SK-N-SH treated with all-trans-retinoic acid at 6 μM for 48 hours (cell line): ENCODE results near the gene KCNJ1.

ENCODE experiments used
- ATAC-seq: fragments of 200-7000 bp; cut with Tn5 transposase; 3 replicates; pipeline ENCODE4 v1.9.1; 2020; ENCODE audit warnings: mild to moderate bottlenecking, moderate library complexity
- ARNTL ChIP-seq: fragments of 450-650 bp; formaldehyde crosslinking; IDR thresholded peaks from 2 replicates; pipeline ENCODE4 v1.5.0; 2020; ENCODE audit warnings: low read depth, mild to moderate bottlenecking, moderate library complexity, borderline replicate concordance
- BACH2 ChIP-seq: fragments of 250-450 bp; sonication (Bioruptor Pico); IDR thresholded peaks from 2 replicates; pipeline ENCODE4 v1.9.0; 2021; ENCODE audit warnings: mild to moderate bottlenecking, borderline replicate concordance
- CSDC2 ChIP-seq: fragments of 250-450 bp; sonication (Bioruptor Pico); IDR thresholded peaks from 2 replicates; pipeline ENCODE4 v1.5.0; 2020; ENCODE audit warnings: mild to moderate bottlenecking, moderate library complexity
- ESRRG ChIP-seq: fragments of 250-450 bp; sonication (Bioruptor Pico); IDR thresholded peaks from 2 replicates; pipeline ENCODE4 v1.6.1; 2021; ENCODE audit warnings: mild to moderate bottlenecking
- GLIS3 ChIP-seq: fragments of 250-450 bp; sonication (Bioruptor Pico); IDR thresholded peaks from 2 replicates; pipeline ENCODE4 v1.5.0; 2020; ENCODE audit warnings: mild to moderate bottlenecking, moderate library complexity
- ISL1 ChIP-seq: fragments of 250-450 bp; sonication (Bioruptor Pico); IDR thresholded peaks from 2 replicates; pipeline ENCODE4 v2.1.2; 2022; ENCODE audit warnings: mild to moderate bottlenecking, moderate library complexity
- OSR1 ChIP-seq: fragments of 250-450 bp; sonication (Bioruptor Pico); IDR thresholded peaks from 2 replicates; pipeline ENCODE4 v1.8.0; 2022; ENCODE audit warnings: moderate library complexity, mild to moderate bottlenecking, inconsistent platforms
- PPARA ChIP-seq: fragments of 250-450 bp; sonication (Bioruptor Pico); IDR thresholded peaks from 2 replicates; pipeline ENCODE4 v1.5.0; 2020; ENCODE audit warnings: mild to moderate bottlenecking, borderline replicate concordance
- RARB ChIP-seq: fragments of 250-450 bp; sonication (Bioruptor Pico); IDR thresholded peaks from 2 replicates; pipeline ENCODE4 v1.8.0; 2021; ENCODE audit warnings: mild to moderate bottlenecking, moderate library complexity
- SNAI2 ChIP-seq: fragments of 250-450 bp; sonication (Bioruptor Pico); IDR thresholded peaks from 2 replicates; pipeline ENCODE4 v1.5.0; 2020; ENCODE audit warnings: mild to moderate bottlenecking, moderate library complexity
- TCF4 ChIP-seq: fragments of 250-450 bp; sonication (Bioruptor Pico); IDR thresholded peaks from 2 replicates; pipeline ENCODE4 v1.8.0; 2021; ENCODE audit warnings: mild to moderate bottlenecking, moderate library complexity, borderline replicate concordance
- TOX ChIP-seq: fragments of 250-450 bp; sonication (Bioruptor Pico); IDR thresholded peaks from 2 replicates; pipeline ENCODE4 v1.8.0; 2021; ENCODE audit warnings: mild to moderate bottlenecking, moderate library complexity, borderline replicate concordance
- ZC3H10 ChIP-seq: fragments of 250-450 bp; sonication (Bioruptor Pico); IDR thresholded peaks from 2 replicates; pipeline ENCODE4 v1.5.1; 2021; ENCODE audit warnings: mild to moderate bottlenecking, moderate library complexity
- ZFP3 ChIP-seq: fragments of 250-450 bp; sonication (Bioruptor Pico); IDR thresholded peaks from 2 replicates; pipeline ENCODE4 v1.5.0; 2020; ENCODE audit warnings: mild to moderate bottlenecking, moderate library complexity
- ZFP30 ChIP-seq: fragments of 450-650 bp; formaldehyde crosslinking; IDR thresholded peaks from 2 replicates; pipeline ENCODE4 v1.5.0; 2022; ENCODE audit warnings: mild to moderate bottlenecking, moderate library complexity
- ZNF565 ChIP-seq: fragments of 450-650 bp; formaldehyde crosslinking; conservative IDR thresholded peaks from 2 replicates; pipeline ENCODE4 v1.5.0; 2020; ENCODE audit warnings: low read depth, mild to moderate bottlenecking, moderate library complexity
- ZNF70 ChIP-seq: fragments of 450-650 bp; formaldehyde crosslinking; IDR thresholded peaks from 2 replicates; pipeline ENCODE4 v1.5.0; 2020; ENCODE audit warnings: mild to moderate bottlenecking, moderate library complexity
- ZNF8 ChIP-seq: fragments of 450-650 bp; formaldehyde crosslinking; IDR thresholded peaks from 2 replicates; pipeline ENCODE4 v1.5.0; 2020; ENCODE audit warnings: mild to moderate bottlenecking, moderate library complexity
- TF ChIP-seq, protein P1 (sequence below): fragments of 250-450 bp; sonication (Bioruptor Pico); IDR thresholded peaks from 2 replicates; pipeline ENCODE4 v1.5.1; 2021; ENCODE audit warnings: mild to moderate bottlenecking, moderate library complexity
- TF ChIP-seq, protein P2 (sequence below): fragments of 250-450 bp; sonication (Bioruptor Pico); IDR thresholded peaks from 2 replicates; pipeline ENCODE4 v1.5.0; 2020; ENCODE audit warnings: mild to moderate bottlenecking, moderate library complexity
- TF ChIP-seq, protein P3 (sequence below): fragments of 250-450 bp; sonication (Bioruptor Pico); IDR thresholded peaks from 2 replicates; pipeline ENCODE4 v1.5.1; 2020; ENCODE audit warnings: low read depth, mild to moderate bottlenecking, moderate library complexity
- TF ChIP-seq, protein P4 (sequence below): fragments of 250-450 bp; sonication (Bioruptor Pico); IDR thresholded peaks from 2 replicates; pipeline ENCODE4 v1.8.0; 2021; ENCODE audit warnings: low read depth, mild to moderate bottlenecking, moderate library complexity, borderline replicate concordance
- TF ChIP-seq, protein P5 (sequence below): fragments of 250-450 bp; sonication (Bioruptor Pico); IDR thresholded peaks from 2 replicates; pipeline ENCODE4 v1.8.0; 2020; ENCODE audit warnings: mild to moderate bottlenecking, moderate library complexity, borderline replicate concordance

The KCNJ1 gene

DNA sequence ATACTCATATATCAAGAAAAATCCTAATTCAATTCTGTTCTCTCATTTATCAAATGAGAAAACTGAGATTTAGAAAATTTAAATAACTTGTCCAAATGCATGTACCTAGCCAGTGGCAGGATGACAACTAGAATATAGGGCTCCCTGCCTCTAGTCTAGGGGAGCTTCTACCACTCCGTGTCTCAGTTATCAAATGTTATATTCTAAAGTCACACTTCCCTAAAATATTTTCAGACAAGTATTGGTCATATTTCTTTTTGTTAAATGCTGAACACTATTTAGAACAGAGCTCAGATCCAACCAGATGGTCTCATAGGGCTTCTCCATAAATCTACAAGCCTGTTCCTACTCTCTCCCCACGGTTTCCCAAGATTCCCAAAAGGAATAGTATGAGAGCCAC is 26.3 kb downstream of the KCNJ1 start (continued):
- TF ChIP-seq, protein P1, sequence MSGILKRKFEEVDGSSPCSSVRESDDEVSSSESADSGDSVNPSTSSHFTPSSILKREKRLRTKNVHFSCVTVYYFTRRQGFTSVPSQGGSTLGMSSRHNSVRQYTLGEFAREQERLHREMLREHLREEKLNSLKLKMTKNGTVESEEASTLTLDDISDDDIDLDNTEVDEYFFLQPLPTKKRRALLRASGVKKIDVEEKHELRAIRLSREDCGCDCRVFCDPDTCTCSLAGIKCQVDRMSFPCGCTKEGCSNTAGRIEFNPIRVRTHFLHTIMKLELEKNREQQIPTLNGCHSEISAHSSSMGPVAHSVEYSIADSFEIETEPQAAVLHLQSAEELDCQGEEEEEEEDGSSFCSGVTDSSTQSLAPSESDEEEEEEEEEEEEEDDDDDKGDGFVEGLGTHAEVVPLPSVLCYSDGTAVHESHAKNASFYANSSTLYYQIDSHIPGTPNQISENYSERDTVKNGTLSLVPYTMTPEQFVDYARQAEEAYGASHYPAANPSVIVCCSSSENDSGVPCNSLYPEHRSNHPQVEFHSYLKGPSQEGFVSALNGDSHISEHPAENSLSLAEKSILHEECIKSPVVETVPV: no peak
- no peak for TF ChIP-seq ZFP30 (CRISPR knock-in tag)
- TF ChIP-seq ZNF70 (CRISPR knock-in tag): no peak
- no peak for TF ChIP-seq TCF4 (CRISPR knock-in tag)

DNA sequence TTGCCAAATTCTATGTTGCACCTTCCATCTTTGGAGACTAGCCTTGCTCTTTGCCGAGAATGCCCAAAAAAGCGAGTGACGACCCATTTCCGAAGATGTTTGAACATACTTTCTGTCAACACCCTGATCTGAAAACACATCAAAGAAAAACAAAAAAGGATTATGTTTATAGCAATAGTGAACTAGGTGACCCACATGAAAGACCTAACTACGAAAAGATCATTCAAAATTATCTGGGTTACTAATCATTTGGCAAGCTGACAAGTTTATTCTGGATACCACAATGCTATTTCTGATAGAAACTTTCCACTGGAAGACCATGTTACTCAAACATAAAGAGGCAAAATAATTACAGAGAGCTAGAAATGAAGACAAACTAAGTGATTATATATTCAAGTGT is 27.0 kb downstream of the KCNJ1 start:
- TF ChIP-seq OSR1 (no peak), ZNF8 (CRISPR knock-in tag) (no peak), ZNF70 (CRISPR knock-in tag) (no peak), ZFP3 (CRISPR knock-in tag) (no peak), CSDC2 (CRISPR knock-in tag) (no peak), ISL1 (CRISPR knock-in tag) (no peak), ESRRG (CRISPR knock-in tag) (no peak), TCF4 (CRISPR knock-in tag) (no peak), ZNF565 (CRISPR knock-in tag) (no peak), PPARA (CRISPR knock-in tag) (no peak), BACH2 (no peak), SNAI2 (no peak), TOX (CRISPR knock-in tag) (no peak), GLIS3 (no peak)
- TF ChIP-seq, protein P1: no peak
- TF ChIP-seq, protein P2, sequence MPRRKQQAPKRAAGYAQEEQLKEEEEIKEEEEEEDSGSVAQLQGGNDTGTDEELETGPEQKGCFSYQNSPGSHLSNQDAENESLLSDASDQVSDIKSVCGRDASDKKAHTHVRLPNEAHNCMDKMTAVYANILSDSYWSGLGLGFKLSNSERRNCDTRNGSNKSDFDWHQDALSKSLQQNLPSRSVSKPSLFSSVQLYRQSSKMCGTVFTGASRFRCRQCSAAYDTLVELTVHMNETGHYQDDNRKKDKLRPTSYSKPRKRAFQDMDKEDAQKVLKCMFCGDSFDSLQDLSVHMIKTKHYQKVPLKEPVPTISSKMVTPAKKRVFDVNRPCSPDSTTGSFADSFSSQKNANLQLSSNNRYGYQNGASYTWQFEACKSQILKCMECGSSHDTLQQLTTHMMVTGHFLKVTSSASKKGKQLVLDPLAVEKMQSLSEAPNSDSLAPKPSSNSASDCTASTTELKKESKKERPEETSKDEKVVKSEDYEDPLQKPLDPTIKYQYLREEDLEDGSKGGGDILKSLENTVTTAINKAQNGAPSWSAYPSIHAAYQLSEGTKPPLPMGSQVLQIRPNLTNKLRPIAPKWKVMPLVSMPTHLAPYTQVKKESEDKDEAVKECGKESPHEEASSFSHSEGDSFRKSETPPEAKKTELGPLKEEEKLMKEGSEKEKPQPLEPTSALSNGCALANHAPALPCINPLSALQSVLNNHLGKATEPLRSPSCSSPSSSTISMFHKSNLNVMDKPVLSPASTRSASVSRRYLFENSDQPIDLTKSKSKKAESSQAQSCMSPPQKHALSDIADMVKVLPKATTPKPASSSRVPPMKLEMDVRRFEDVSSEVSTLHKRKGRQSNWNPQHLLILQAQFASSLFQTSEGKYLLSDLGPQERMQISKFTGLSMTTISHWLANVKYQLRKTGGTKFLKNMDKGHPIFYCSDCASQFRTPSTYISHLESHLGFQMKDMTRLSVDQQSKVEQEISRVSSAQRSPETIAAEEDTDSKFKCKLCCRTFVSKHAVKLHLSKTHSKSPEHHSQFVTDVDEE (CRISPR knock-in tag): no peak
- TF ChIP-seq, protein P3, sequence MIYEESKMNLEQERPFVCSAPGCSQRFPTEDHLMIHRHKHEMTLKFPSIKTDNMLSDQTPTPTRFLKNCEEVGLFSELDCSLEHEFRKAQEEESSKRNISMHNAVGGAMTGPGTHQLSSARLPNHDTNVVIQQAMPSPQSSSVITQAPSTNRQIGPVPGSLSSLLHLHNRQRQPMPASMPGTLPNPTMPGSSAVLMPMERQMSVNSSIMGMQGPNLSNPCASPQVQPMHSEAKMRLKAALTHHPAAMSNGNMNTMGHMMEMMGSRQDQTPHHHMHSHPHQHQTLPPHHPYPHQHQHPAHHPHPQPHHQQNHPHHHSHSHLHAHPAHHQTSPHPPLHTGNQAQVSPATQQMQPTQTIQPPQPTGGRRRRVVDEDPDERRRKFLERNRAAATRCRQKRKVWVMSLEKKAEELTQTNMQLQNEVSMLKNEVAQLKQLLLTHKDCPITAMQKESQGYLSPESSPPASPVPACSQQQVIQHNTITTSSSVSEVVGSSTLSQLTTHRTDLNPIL (CRISPR knock-in tag): no peak
- TF ChIP-seq, protein P4, sequence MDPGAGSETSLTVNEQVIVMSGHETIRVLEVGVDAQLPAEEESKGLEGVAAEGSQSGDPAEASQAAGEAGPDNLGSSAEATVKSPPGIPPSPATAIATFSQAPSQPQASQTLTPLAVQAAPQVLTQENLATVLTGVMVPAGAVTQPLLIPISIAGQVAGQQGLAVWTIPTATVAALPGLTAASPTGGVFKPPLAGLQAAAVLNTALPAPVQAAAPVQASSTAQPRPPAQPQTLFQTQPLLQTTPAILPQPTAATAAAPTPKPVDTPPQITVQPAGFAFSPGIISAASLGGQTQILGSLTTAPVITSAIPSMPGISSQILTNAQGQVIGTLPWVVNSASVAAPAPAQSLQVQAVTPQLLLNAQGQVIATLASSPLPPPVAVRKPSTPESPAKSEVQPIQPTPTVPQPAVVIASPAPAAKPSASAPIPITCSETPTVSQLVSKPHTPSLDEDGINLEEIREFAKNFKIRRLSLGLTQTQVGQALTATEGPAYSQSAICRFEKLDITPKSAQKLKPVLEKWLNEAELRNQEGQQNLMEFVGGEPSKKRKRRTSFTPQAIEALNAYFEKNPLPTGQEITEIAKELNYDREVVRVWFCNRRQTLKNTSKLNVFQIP: no peak
- TF ChIP-seq, protein P5, sequence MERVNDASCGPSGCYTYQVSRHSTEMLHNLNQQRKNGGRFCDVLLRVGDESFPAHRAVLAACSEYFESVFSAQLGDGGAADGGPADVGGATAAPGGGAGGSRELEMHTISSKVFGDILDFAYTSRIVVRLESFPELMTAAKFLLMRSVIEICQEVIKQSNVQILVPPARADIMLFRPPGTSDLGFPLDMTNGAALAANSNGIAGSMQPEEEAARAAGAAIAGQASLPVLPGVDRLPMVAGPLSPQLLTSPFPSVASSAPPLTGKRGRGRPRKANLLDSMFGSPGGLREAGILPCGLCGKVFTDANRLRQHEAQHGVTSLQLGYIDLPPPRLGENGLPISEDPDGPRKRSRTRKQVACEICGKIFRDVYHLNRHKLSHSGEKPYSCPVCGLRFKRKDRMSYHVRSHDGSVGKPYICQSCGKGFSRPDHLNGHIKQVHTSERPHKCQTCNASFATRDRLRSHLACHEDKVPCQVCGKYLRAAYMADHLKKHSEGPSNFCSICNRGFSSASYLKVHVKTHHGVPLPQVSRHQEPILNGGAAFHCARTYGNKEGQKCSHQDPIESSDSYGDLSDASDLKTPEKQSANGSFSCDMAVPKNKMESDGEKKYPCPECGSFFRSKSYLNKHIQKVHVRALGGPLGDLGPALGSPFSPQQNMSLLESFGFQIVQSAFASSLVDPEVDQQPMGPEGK (CRISPR knock-in tag): no peak
- TF ChIP-seq, all 23 proteins: peak for 0
- no peak for ATAC-seq

DNA sequence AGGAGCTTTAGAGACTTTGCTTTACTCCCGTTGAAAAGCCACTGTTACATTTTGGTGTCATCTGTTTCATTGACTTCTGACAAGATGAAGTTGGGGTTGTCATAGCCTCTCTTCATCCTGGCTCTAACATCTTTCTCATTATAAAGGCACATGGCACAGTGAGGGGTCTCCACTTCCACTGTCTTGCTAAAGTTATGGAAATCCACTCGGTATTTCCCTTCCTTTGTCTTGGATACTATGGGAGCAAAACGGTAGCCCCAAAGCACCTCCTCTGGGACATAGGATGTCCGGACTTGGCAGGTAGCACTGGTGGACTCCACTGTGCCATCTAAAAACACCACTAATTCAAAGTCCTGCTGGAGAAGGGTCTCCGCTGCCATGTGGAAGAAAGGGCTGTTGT is 28.0 kb downstream of the KCNJ1 start:
- no peak for ATAC-seq
- TF ChIP-seq, protein P4: no peak
- TF ChIP-seq, protein P5 (CRISPR knock-in tag): no peak
- TF ChIP-seq, protein P1: no peak
- TF ChIP-seq RARB (CRISPR knock-in tag): no peak
- TF ChIP-seq SNAI2: no peak
- TF ChIP-seq ZNF565 (CRISPR knock-in tag): no peak
- TF ChIP-seq ZNF8 (CRISPR knock-in tag): no peak
- no peak for TF ChIP-seq TCF4 (CRISPR knock-in tag)
- TF ChIP-seq ARNTL: no peak
- TF ChIP-seq ZC3H10 (CRISPR knock-in tag): no peak
- no peak for TF ChIP-seq ISL1 (CRISPR knock-in tag)
